Effector memory CD4-positive, alpha-beta T cell (primary cell): ENCODE data around the gene BLID.

Experiments
- DNase-seq, 3 donors: peaks; one replicate each; pipeline ENCODE4 v3.0.0-alpha.2; 2020
- H3K27ac ChIP-seq: 2 replicates; pipeline ENCODE4 v1.7.0; 2013; ENCODE audit warnings: mild to moderate bottlenecking, low read length, moderate library complexity; ENCODE audit not compliant: insufficient read depth, poor library complexity, severe bottlenecking
- H3K27me3 ChIP-seq: replicated peaks from 2 replicates; pipeline ENCODE4 v1.7.0; 2013; ENCODE audit warnings: mild to moderate bottlenecking, low read length; ENCODE audit not compliant: insufficient read depth, control insufficient read depth, poor library complexity, severe bottlenecking
- H3K36me3 ChIP-seq: 2 replicates; pipeline ENCODE4 v1.7.0; 2013; ENCODE audit warnings: mild to moderate bottlenecking, low read length, moderate library complexity; ENCODE audit not compliant: control insufficient read depth, insufficient read depth
- H3K4me1 ChIP-seq: 2 replicates; pipeline ENCODE4 v1.7.0; 2013; ENCODE audit warnings: low read length, mild to moderate bottlenecking; ENCODE audit not compliant: control insufficient read depth, insufficient read depth, poor library complexity, severe bottlenecking
- H3K4me3 ChIP-seq: 2 replicates; pipeline ENCODE4 v1.7.0; 2013; ENCODE audit warnings: low read length, low read depth, mild to moderate bottlenecking; ENCODE audit not compliant: insufficient read depth, poor library complexity, severe bottlenecking
- H3K9me3 ChIP-seq: 2 replicates; pipeline ENCODE4 v1.7.0; 2013; ENCODE audit warnings: mild to moderate bottlenecking, low read length, moderate library complexity; ENCODE audit not compliant: control insufficient read depth

The BLID gene

DNA sequence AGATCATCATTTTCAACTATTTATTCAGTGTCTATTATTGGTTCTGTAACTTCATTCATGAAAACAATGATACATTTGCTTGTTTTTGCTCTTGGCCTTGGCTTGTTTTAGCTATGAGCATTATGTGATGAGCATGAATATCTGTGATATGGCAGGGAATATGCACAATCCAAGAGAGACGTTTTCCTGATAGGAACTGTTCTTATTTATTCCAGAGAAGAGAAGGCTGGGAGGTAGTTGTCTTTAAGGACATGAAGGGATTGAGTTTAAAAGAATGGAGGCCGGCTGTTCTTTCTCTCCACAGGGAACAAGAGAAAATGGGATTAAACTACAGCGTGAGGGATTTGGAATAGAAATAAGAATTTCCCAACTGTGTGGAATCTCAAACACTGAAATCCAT, 30.3 kb downstream of the BLID start:
- Histone ChIP-seq H3K36me3 (no peaks in the 10 kb centered on the region), H3K27ac (no peak overlapping the region), H3K4me1 (no peaks in the 10 kb centered on the region), H3K4me3 (no peak overlapping the region), H3K27me3 (no peaks in the 10 kb centered on the region), H3K9me3 (no peaks in the 10 kb centered on the region)
- no peak for DNase-seq

DNA sequence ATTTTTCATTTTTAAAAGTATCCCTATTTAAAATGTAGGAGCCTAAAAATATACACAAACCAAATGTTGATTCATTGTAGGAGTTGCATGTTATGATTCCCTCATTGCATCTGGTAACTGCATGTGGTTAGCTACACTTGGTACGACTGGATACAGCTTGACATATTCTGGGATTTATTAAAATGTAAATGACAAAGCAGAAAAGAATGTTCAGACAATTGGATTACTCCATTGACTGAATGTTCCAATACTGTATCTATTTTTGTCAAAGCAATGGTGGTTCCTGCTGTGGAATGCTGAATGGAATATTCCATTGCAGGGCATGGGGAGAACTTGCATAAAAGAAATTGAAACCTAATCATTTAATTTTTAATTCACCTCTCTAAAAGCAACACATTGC, 30.8 kb downstream of the BLID start:
- Histone ChIP-seq H3K27me3 (no peaks in the 10 kb centered on the region), H3K4me3 (no peak overlapping the region), H3K36me3 (no peaks in the 10 kb centered on the region), H3K27ac (no peak overlapping the region), H3K4me1 (no peaks in the 10 kb centered on the region), H3K9me3 (no peaks in the 10 kb centered on the region)
- DNase-seq: no peak

DNA sequence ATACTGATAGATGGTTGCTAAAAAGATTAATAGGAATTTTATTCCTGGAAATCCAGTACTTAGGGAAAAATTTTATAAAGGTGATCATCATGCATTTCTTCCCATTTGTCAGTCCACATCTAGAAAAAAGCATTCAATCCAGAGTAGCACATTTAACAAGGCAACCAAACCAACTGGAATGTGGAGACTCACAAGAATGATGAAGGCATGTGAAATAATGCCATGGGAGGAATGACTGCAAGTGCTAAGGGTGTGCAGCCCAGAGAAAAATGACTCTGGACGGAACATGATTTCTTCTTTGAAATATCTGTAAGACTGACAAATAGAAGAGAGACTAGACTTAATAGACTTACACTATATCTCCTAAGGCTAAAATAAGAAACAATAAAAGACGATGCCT, 33.8 kb downstream of the BLID start:
- Histone ChIP-seq H3K4me1 (no peaks in the 10 kb centered on the region), H3K27ac (no peak overlapping the region), H3K4me3 (no peak overlapping the region), H3K36me3 (no peaks in the 10 kb centered on the region), H3K9me3 (no peaks in the 10 kb centered on the region), H3K27me3 (no peaks in the 10 kb centered on the region)
- DNase-seq: no peak

DNA sequence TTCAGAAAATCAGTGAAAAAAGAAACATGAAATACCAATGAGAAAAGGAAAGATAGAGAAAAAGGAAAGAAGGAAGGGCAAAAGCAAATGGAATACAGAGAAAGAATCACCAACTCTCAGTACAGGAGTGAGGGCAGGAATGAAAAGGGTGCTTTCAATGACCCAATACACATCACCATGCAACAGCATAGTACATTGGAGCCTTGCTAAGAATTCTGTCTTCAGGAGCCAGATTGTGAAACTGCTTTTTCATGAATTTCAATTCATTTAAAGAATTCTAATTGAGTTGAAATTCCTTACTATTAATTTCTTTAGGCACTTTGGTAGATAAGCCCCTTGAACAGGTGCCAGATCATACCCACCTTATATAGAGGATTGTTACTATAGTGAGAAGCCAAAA, 34.9 kb downstream of the BLID start:
- Histone ChIP-seq H3K4me3 (no peak overlapping the region), H3K9me3 (no peaks in the 10 kb centered on the region), H3K27ac (no peak overlapping the region), H3K27me3 (no peaks in the 10 kb centered on the region), H3K4me1 (no peaks in the 10 kb centered on the region), H3K36me3 (no peaks in the 10 kb centered on the region)
- no peak for DNase-seq

GRCh38 chr11:122077459-122077858, 38.6 kb downstream of the BLID start:
- Histone ChIP-seq H3K27ac (no peak overlapping the region), H3K9me3 (no peaks in the 10 kb centered on the region), H3K4me1 (no peaks in the 10 kb centered on the region), H3K36me3 (no peaks in the 10 kb centered on the region), H3K4me3 (no peak overlapping the region), H3K27me3 (no peaks in the 10 kb centered on the region)
- DNase-seq: no peak

DNA sequence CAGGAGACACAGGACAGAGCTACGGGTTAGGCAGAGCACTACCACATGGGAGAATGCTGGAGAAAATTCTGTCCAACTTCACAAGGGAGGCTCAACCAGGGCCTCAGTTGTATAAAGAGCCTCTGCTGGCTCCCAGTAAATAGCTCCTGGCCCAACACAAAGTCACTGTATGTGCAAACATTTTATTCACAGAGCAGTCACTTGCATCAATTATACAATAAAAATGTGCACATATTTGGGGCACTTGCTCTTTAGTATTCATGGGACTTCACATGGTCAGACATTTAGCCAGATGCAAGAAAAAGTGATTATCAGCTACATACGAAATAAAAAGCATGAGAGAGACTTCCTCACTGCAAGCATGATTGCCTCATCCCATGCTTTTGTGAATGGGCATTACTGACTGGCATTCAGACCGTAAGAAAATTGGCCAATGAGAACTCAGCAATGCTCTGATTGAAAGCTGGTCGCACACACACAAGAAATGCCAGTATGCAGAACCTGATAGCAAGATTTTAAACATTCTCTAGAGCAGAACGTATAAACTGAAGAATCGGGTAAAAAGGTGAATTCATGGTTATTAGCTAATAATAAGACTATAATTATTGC, 39.4 kb downstream of the BLID start:
- no peak overlapping the region for H3K4me3 ChIP-seq
- H3K4me1 ChIP-seq: no peaks in the 10 kb centered on the region
- no peaks in the 10 kb centered on the region for H3K27me3 ChIP-seq
- H3K27ac ChIP-seq: no peak overlapping the region
- DNase-seq: no peak
- no peaks in the 10 kb centered on the region for H3K36me3 ChIP-seq
- H3K9me3 ChIP-seq: no peaks in the 10 kb centered on the region

DNA sequence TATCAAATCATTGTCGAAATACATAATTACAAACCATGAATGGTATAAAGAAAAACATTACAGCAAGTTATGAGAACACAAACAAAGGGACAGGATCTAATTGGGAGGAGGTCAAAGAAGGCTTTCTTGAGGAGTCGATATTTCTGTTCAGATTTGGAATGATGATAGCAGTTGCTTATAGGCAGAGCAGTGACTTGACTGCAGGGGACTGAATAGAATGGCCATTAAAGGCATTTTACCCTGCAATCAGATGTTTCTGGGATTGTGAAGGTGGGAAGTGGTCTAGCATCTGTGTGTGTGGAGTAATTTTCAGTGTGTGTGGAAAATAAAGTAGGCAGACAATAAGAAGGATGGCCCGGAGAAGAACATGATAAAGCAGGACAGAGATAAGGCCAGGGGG, 41.0 kb downstream of the BLID start:
- Histone ChIP-seq H3K4me3 (no peak overlapping the region), H3K36me3 (no peaks in the 10 kb centered on the region), H3K9me3 (no peaks in the 10 kb centered on the region), H3K4me1 (no peaks in the 10 kb centered on the region), H3K27ac (no peak overlapping the region), H3K27me3 (no peaks in the 10 kb centered on the region)
- DNase-seq: no peak

DNA sequence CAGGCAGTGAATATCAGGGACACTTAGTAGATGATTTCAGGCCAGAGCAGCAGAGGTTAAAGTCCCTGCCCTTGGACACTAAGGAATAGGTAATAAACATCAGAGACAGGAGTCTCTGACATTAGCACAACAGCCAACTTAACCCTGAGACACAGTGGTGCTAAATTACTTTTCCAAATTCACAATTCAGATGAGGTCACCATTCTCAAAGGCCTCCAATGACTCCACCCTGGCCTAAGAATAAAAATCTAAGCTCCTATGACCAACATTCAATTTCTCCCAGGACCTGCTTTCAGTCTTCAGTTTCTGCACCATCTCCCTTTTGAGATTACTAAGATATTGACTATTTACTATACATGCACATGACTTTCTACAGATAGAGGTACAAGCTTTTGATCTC, 42.0 kb downstream of the BLID start:
- Histone ChIP-seq H3K27me3 (no peaks in the 10 kb centered on the region), H3K4me3 (no peak overlapping the region), H3K27ac (no peak overlapping the region), H3K4me1 (no peaks in the 10 kb centered on the region), H3K9me3 (no peaks in the 10 kb centered on the region), H3K36me3 (no peaks in the 10 kb centered on the region)
- DNase-seq: no peak

- no peaks in the 10 kb centered on the region for H3K4me1 ChIP-seq
- H3K4me3 ChIP-seq: no peak overlapping the region
- no peak for DNase-seq
- H3K27me3 ChIP-seq: no peaks in the 10 kb centered on the region
- no peaks in the 10 kb centered on the region for H3K36me3 ChIP-seq
- no peaks in the 10 kb centered on the region for H3K9me3 ChIP-seq
- no peak overlapping the region for H3K27ac ChIP-seq
These were observed 44.3 kb downstream of the BLID start for GRCh38 chr11:122071709-122072202.

DNA sequence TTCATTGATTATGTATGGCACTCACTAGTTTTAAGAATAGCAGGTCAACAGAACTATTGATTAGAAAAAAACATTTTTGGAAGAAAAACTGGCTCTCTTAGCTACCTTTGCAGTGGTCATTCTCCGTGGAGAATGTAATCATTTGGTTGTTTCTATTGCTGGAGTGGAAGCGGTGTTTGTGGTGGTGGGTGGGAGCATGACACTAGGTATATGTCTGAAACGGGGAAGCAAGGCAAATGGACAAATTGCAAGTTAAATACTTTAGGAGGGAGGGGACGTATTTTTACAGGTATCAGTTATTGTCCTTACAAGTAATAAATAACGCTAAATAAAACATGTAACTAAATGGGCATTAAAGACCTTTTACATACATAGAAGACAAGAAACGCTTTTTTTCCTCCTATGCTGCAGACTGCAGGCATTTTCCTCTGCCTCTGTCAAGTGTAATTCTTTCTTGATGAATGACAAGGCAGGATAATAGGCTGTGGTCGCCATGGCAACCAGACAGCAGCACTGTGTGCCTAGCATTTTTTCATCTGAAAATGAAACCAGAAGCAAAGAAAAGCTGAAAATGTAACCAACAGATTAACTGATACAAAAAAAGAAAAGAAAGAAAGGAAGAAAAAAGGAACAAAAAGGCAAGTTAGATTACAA, 46.2 kb downstream of the BLID start:
- no peaks in the 10 kb centered on the region for H3K9me3 ChIP-seq
- H3K4me1 ChIP-seq: no peaks in the 10 kb centered on the region
- DNase-seq: no peak
- no peaks in the 10 kb centered on the region for H3K36me3 ChIP-seq
- no peaks in the 10 kb centered on the region for H3K27me3 ChIP-seq
- no peak overlapping the region for H3K4me3 ChIP-seq
- no peak overlapping the region for H3K27ac ChIP-seq
